ENCODE measurements around the gene VPS45.

VPS45 gene

GRCh38 chr1:150154143-150154542 lies 86.6 kb downstream of the VPS45 start:
- H3K27me3 ChIP-seq: no peaks in the 10 kb centered on the region
- peaks cover 12% of the 10 kb centered on the region for H3K4me1 ChIP-seq
- no peak for DNase-seq
- H3K9me3 ChIP-seq: no peaks in the 10 kb centered on the region
- peaks cover 73% of the 10 kb centered on the region for H3K36me3 ChIP-seq
- H3K4me3 ChIP-seq (ENCODE audit: low read depth, low read length): no peak overlapping the region
- TF ChIP-seq CTCF (IDR thresholded peaks at IDR 0.05; ENCODE audit: low read depth, low read length): no peak

- Histone ChIP-seq H3K4me3 (ENCODE audit: low read depth, low read length) (no peak overlapping the region), H3K36me3 (peaks cover 82% of the 10 kb centered on the region), H3K4me1 (peaks cover 12% of the 10 kb centered on the region), H3K27me3 (no peaks in the 10 kb centered on the region), H3K9me3 (no peaks in the 10 kb centered on the region)
- no peak for DNase-seq
- TF ChIP-seq CTCF (IDR thresholded peaks at IDR 0.05; ENCODE audit: low read depth, low read length): no peak
These were observed 88.0 kb downstream of the VPS45 start for GRCh38 chr1:150155413-150156071.

GRCh38 chr1:150156868-150157603 lies 89.5 kb downstream of the VPS45 start:
- no peaks in the 10 kb centered on the region for H3K27me3 ChIP-seq
- no peak overlapping the region for H3K4me3 ChIP-seq (ENCODE audit: low read depth, low read length)
- H3K4me1 ChIP-seq: peaks cover 7% of the 10 kb centered on the region
- no peak for DNase-seq
- no peak for TF ChIP-seq CTCF (IDR thresholded peaks at IDR 0.05; ENCODE audit: low read depth, low read length)
- H3K9me3 ChIP-seq: no peaks in the 10 kb centered on the region
- peaks cover 70% of the 10 kb centered on the region for H3K36me3 ChIP-seq

- Histone ChIP-seq H3K4me3 (ENCODE audit: low read depth, low read length) (no peak overlapping the region), H3K4me1 (peaks cover 20% of the 10 kb centered on the region), H3K9me3 (no peaks in the 10 kb centered on the region), H3K36me3 (peaks cover 49% of the 10 kb centered on the region), H3K27me3 (no peaks in the 10 kb centered on the region)
- DNase-seq: no peak
- TF ChIP-seq CTCF (IDR thresholded peaks at IDR 0.05; ENCODE audit: low read depth, low read length): no peak
These were observed 92.0 kb downstream of the VPS45 start for GRCh38 chr1:150159550-150159949.

- peaks cover 20% of the 10 kb centered on the region for H3K4me1 ChIP-seq
- H3K4me3 ChIP-seq (ENCODE audit: low read depth, low read length): no peak overlapping the region
- DNase-seq: no peak
- H3K9me3 ChIP-seq: no peaks in the 10 kb centered on the region
- no peaks in the 10 kb centered on the region for H3K27me3 ChIP-seq
- TF ChIP-seq CTCF (IDR thresholded peaks at IDR 0.05; ENCODE audit: low read depth, low read length): no peak
- H3K36me3 ChIP-seq: peaks cover 33% of the 10 kb centered on the region
These were observed 93.5 kb downstream of the VPS45 start for GRCh38 chr1:150160964-150161621.

Measured in BE2C (cell line).